Osteocyte (in vitro differentiated cells): ENCODE measurements around the gene MGST2. TPM values are rescaled to one million over a fixed set of nuclear protein-coding genes. Genes with fewer than 3 reads are reported as not detected.

Source experiments
- DNase-seq: peaks from one replicate; pipeline ENCODE4 v3.0.0; 2021; ENCODE audit warnings: mixed read lengths; ENCODE audit not compliant: unreplicated experiment; ENCODE audit errors: extremely low spot score
- H3K27ac Mint-ChIP-seq: one replicate; pipeline ENCODE4 v1.8.0; 2021; ENCODE audit warnings: mild to moderate bottlenecking, mixed read lengths; ENCODE audit not compliant: unreplicated experiment
- H3K27me3 Mint-ChIP-seq: one replicate; pipeline ENCODE4 v1.8.0; 2021; ENCODE audit warnings: mixed read lengths; ENCODE audit not compliant: unreplicated experiment
- H3K36me3 Mint-ChIP-seq: one replicate; pipeline ENCODE4 v1.8.0; 2021; ENCODE audit warnings: mixed read lengths; ENCODE audit not compliant: unreplicated experiment
- H3K4me1 Mint-ChIP-seq: one replicate; pipeline ENCODE4 v1.8.0; 2021; ENCODE audit warnings: mixed read lengths; ENCODE audit not compliant: unreplicated experiment
- H3K4me3 Mint-ChIP-seq: one replicate; pipeline ENCODE4 v1.8.0; 2021; ENCODE audit warnings: mild to moderate bottlenecking, moderate library complexity, mixed read lengths; ENCODE audit not compliant: unreplicated experiment
- H3K9me3 Mint-ChIP-seq: one replicate; pipeline ENCODE4 v1.8.0; 2021; ENCODE audit warnings: mixed read lengths; ENCODE audit not compliant: unreplicated experiment
- CTCF ChIP-seq: fragments of 200-600 bp; sonication (generic); IDR thresholded peaks from 2 replicates; pipeline ENCODE4 v1.5.0; 2021; ENCODE audit warnings: antibody characterized with exemption, mild to moderate bottlenecking, moderate library complexity
- total RNA-seq: library from RNA; stranded (reverse); gene quantifications from 2 replicates; pipeline ENCODE4 v1.2.1, GENCODE V29; 2021

Gene MGST2
- total RNA-seq, 1 donor from 2014 or later, result 29.9 TPM

DNA sequence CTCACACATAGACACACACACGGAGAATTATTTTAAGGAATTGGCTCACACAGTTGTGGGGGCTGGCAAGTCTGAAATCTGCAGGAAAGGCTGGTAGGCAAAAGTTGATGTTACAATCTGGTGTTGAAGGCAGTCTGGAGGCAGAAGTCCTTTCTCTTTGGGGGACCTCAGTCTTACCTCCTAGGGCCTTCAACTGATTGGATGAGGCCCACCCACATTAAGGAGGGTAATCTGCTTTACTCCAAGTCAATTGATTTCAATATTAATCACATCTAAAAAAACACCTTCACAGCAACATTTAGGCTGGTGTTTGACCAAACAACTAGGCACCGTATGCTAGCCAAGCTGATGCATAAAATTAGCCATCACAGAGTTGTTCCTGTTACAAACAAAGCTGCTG lies 10.7 kb downstream of the MGST2 start:
- no peaks in the 10 kb centered on the region for H3K27me3 Mint-ChIP-seq
- H3K27ac Mint-ChIP-seq, result no peak overlapping the region
- peaks cover 34% of the 10 kb centered on the region for H3K36me3 Mint-ChIP-seq
- DNase-seq, result no peak
- no peaks in the 10 kb centered on the region for H3K4me1 Mint-ChIP-seq
- TF ChIP-seq CTCF, result no peak
- peaks cover 5% of the 10 kb centered on the region for H3K9me3 Mint-ChIP-seq
- no peak overlapping the region for H3K4me3 Mint-ChIP-seq

DNA sequence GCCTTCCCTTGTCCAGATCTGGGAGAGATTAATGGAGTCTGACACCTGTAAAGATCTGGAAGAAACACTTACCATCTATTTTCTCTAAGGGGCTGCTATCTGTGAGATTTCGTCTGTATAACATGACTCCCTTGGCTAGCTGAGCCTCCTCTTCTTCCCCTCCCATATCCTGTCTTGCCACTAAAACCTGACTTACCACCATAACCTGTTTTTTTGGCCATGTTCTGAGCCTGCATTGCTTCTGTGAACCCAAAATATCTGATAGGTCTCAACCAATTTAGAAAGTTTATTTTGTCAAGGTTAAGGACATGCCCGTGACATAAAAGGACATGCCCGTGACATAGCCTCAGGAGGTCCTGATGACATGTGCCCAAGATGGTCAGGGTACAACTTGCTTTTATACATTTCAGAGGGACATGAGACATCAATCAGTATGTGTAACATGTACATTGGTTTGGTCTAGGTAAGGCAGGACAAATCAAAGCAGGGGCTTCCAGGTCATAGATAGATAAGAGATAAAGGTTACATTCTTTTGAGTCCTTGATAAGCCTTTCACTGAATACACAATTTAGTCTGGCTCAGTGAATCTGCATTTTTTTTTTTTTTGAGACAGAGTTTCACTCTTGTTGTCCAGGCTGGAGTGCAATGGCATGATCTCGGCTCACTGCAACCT lies 11.4 kb downstream of the MGST2 start:
- Mint-ChIP-seq H3K4me1 (no peaks in the 10 kb centered on the region), H3K27ac (no peak overlapping the region), H3K4me3 (no peak overlapping the region), H3K9me3 (peaks cover 5% of the 10 kb centered on the region), H3K36me3 (peaks cover 34% of the 10 kb centered on the region), H3K27me3 (no peaks in the 10 kb centered on the region)
- no peak for TF ChIP-seq CTCF
- no peak for DNase-seq

- no peaks in the 10 kb centered on the region for H3K27me3 Mint-ChIP-seq
These were observed 16.7 kb downstream of the MGST2 start for GRCh38 chr4:139682309-139682708.

DNA sequence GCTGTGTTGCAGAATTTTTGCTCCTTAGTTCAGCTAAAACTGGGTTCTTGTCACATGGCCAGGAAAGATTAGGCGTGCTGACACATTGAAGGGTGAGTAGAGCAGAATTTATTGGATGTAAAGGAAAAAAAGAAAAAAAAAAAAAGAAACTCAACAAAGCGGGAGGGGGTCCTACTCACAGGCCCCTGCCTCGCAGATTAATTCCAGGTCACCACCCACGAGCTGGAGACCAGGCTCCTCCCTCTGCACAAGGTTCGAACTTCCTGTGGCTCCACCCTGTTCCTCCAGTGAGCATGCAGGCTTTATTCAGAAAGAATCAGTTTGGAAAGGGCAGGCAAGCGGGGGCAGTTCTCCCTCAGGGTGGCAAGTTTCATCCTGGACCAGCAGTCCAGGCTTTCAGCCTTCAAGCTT lies 17.1 kb downstream of the MGST2 start:
- peaks cover 8% of the 10 kb centered on the region for H3K4me1 Mint-ChIP-seq
- no peak for DNase-seq
- no peak overlapping the region for H3K27ac Mint-ChIP-seq
- H3K9me3 Mint-ChIP-seq, result peaks cover 5% of the 10 kb centered on the region
- no peaks in the 10 kb centered on the region for H3K27me3 Mint-ChIP-seq
- H3K36me3 Mint-ChIP-seq, result peaks cover 43% of the 10 kb centered on the region
- TF ChIP-seq CTCF, result no peak
- H3K4me3 Mint-ChIP-seq, result no peak overlapping the region

More at GRCh38 chr4:139682309-139682708, 16.7 kb downstream of the MGST2 start:
- Mint-ChIP-seq H3K4me3 (no peak overlapping the region), H3K4me1 (peaks cover 8% of the 10 kb centered on the region), H3K36me3 (peaks cover 43% of the 10 kb centered on the region), H3K27ac (no peak overlapping the region), H3K9me3 (peaks cover 5% of the 10 kb centered on the region)
- no peak for TF ChIP-seq CTCF
- DNase-seq, result no peak

DNA sequence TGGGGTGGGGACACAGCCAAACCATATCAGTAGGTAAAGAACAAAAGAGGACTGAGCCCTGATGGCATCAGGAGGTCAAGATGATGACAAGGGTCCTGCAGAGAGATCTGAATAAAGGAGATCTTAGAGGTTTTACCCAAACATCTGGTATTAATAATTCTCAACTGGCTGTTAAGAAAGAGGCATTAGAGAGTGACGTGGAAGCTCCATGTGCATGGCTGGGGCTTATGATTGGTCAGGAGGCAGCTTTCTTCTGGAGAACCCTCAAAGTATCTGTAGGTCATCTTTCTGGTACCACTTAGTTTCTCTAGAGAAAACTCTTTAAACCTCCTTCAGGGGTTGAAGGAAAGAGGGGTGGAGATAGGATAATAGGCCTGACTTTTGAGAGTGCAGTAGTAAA lies 18.7 kb downstream of the MGST2 start:
- H3K4me1 Mint-ChIP-seq, result peaks cover 8% of the 10 kb centered on the region
- H3K36me3 Mint-ChIP-seq, result peaks cover 29% of the 10 kb centered on the region
- no peaks in the 10 kb centered on the region for H3K27me3 Mint-ChIP-seq
- no peaks in the 10 kb centered on the region for H3K9me3 Mint-ChIP-seq
- TF ChIP-seq CTCF, result no peak
- DNase-seq, result no peak
- H3K27ac Mint-ChIP-seq, result no peak overlapping the region
- no peak overlapping the region for H3K4me3 Mint-ChIP-seq
